Retinal pigment epithelial cell (primary cell): ENCODE measurements around the gene CLSTN2.

ENCODE experiments used
- DNase-seq: peaks from one replicate; pipeline ENCODE4 v3.0.0-alpha.2; 2010; ENCODE audit warnings: low read depth
- H3K4me3 ChIP-seq: 2 replicates; pipeline ENCODE4 v1.5.1; 2011; ENCODE audit warnings: mild to moderate bottlenecking, low read length, control low read depth, moderate library complexity
- TF ChIP-seq, protein P1 (sequence below): conservative IDR thresholded peaks from 2 replicates; pipeline ENCODE4 v1.5.1; 2011; ENCODE audit warnings: low read depth, low read length, control low read depth, inconsistent platforms

Gene CLSTN2

GRCh38 chr3:140378571-140379340 is 443.8 kb downstream of the CLSTN2 start:
- TF ChIP-seq, protein P1, sequence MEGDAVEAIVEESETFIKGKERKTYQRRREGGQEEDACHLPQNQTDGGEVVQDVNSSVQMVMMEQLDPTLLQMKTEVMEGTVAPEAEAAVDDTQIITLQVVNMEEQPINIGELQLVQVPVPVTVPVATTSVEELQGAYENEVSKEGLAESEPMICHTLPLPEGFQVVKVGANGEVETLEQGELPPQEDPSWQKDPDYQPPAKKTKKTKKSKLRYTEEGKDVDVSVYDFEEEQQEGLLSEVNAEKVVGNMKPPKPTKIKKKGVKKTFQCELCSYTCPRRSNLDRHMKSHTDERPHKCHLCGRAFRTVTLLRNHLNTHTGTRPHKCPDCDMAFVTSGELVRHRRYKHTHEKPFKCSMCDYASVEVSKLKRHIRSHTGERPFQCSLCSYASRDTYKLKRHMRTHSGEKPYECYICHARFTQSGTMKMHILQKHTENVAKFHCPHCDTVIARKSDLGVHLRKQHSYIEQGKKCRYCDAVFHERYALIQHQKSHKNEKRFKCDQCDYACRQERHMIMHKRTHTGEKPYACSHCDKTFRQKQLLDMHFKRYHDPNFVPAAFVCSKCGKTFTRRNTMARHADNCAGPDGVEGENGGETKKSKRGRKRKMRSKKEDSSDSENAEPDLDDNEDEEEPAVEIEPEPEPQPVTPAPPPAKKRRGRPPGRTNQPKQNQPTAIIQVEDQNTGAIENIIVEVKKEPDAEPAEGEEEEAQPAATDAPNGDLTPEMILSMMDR: no peak
- no peak for DNase-seq
- H3K4me3 ChIP-seq: no peak overlapping the region

GRCh38 chr3:140384028-140384771 is 449.2 kb downstream of the CLSTN2 start:
- no peak for DNase-seq
- TF ChIP-seq, protein P1: no peak
- H3K4me3 ChIP-seq: no peak overlapping the region

GRCh38 chr3:140384876-140385275 is 449.9 kb downstream of the CLSTN2 start:
- TF ChIP-seq, protein P1: no peak
- no peak for DNase-seq
- no peak overlapping the region for H3K4me3 ChIP-seq

GRCh38 chr3:140386357-140387100 is 451.5 kb downstream of the CLSTN2 start:
- DNase-seq: no peak
- no peak overlapping the region for H3K4me3 ChIP-seq
- TF ChIP-seq, protein P1: no peak

DNA sequence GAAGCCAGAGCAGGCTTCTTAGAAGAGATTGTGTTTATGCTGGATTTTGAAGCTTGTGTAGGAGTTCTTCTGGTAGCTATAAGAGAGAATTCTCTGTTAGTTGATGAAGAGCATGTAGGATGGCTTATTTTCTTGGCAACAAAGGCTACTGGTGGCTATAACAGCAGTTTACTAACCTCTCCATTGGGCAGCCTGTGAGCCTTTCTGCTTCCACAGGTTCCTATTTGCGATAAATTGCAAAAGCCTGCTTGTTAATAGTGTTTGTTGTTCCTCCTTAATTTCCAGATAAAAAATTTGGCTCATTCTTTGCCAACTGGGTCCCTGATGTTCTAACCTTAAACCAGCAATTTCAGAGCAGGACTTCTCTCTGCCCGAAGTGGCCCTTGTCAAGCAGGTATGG is 452.3 kb downstream of the CLSTN2 start:
- DNase-seq: no peak
- no peak overlapping the region for H3K4me3 ChIP-seq
- TF ChIP-seq, protein P1: no peak

GRCh38 chr3:140388202-140388922 is 453.4 kb downstream of the CLSTN2 start:
- H3K4me3 ChIP-seq: no peak overlapping the region
- TF ChIP-seq, protein P1: no peak
- peak; percentile 45 for DNase-seq
